ENCODE measurements around the gene TNIK. TPM values are rescaled to one million over a fixed set of nuclear protein-coding genes. Genes with fewer than 3 reads are reported as not detected.

TNIK gene
- polyA plus RNA-seq, 1 of the 3 experiments (the other 2 are of a cell fraction): 19.4 TPM

- no peak overlapping the region for H2AFZ ChIP-seq (ENCODE audit: low read depth)
- H3K36me3 ChIP-seq (replicated peaks in 1 of 2; ENCODE audit: control insufficient read depth in 1 of 2, insufficient read depth in 2 of 2, low read length in 1 of 2): no peaks in the 10 kb centered on the region
- no peak overlapping the region for H3K4me2 ChIP-seq
- ChIA-PET POLR2A (no interaction called here), CTCF (interaction anchor here (0.7 kb wide), 1 partner anchor 350 kb away, joined by 3 read pairs; no protein-coding TSS in a partner anchor)
- H3F3A ChIP-seq (replicated peaks; ENCODE audit: insufficient read depth): peaks cover 7% of the 10 kb centered on the region
- no peaks in the 10 kb centered on the region for H3K9me3 ChIP-seq
- peaks cover 34% of the 10 kb centered on the region for H3K79me2 ChIP-seq (ENCODE audit: insufficient read depth)
- H3K9me2 ChIP-seq: no peaks in the 10 kb centered on the region
- no peak overlapping the region for H3K9ac ChIP-seq
- H4K20me1 ChIP-seq (ENCODE audit: insufficient read depth): no peaks in the 10 kb centered on the region
- no peaks in the 10 kb centered on the region for H3K27me3 ChIP-seq (ENCODE audit: insufficient read depth)
- DNase-seq: no peak
- WGBS (ENCODE audit: low lambda C conversion rate): 97% methylated on average over 4 of the region's 4 CpGs
- no peak for TF ChIP-seq NFIC (IDR thresholded peaks at IDR 0.05; ENCODE audit: borderline replicate concordance)
- TF ChIP-seq SIN3A (IDR thresholded peaks at IDR 0.05; ENCODE audit: borderline replicate concordance, low read depth, low read length): no peak
- no peak overlapping the region for H3K4me3 ChIP-seq (ENCODE audit: low read depth in 2 of 2, low read length in 1 of 2)
- no peak overlapping the region for H3K27ac ChIP-seq (ENCODE audit: low read depth in 2 of 2, low read length in 1 of 2)
- peaks cover 0 to 8% of the 10 kb centered on the region in 2 experiments; a peak in 3 of 4 replicates for H3K4me1 ChIP-seq (ENCODE audit: control insufficient read depth in 1 of 2, insufficient read depth in 2 of 2, low read depth in 1 of 2, low read length in 1 of 2)
These were observed 144.3 kb downstream of the TNIK start for GRCh38 chr3:171315919-171316318.

- no peak overlapping the region for H3K9ac ChIP-seq
- no peak for DNase-seq
- H3K4me2 ChIP-seq: no peak overlapping the region
- no peak overlapping the region for H3K27ac ChIP-seq (ENCODE audit: low read depth in 2 of 2, low read length in 1 of 2)
- H3K36me3 ChIP-seq (replicated peaks in 1 of 2; ENCODE audit: control insufficient read depth in 1 of 2, insufficient read depth in 2 of 2, low read length in 1 of 2): no peaks in the 10 kb centered on the region
- WGBS (ENCODE audit: low lambda C conversion rate): 97% methylated on average over 2 of the region's 2 CpGs
- H3F3A ChIP-seq (replicated peaks; ENCODE audit: insufficient read depth): peaks cover 7% of the 10 kb centered on the region
- no peak overlapping the region for H2AFZ ChIP-seq (ENCODE audit: low read depth)
- H3K9me3 ChIP-seq: no peaks in the 10 kb centered on the region
- H3K4me1 ChIP-seq (ENCODE audit: control insufficient read depth in 1 of 2, insufficient read depth in 2 of 2, low read depth in 1 of 2, low read length in 1 of 2): peaks cover 4 to 6% of the 10 kb centered on the region in 2 experiments; a peak in 2 of 4 replicates
- H3K9me2 ChIP-seq: no peaks in the 10 kb centered on the region
- ChIA-PET CTCF (no interaction called here), POLR2A (no interaction called here)
- no peak overlapping the region for H3K4me3 ChIP-seq (ENCODE audit: low read depth in 2 of 2, low read length in 1 of 2)
- H3K27me3 ChIP-seq (ENCODE audit: insufficient read depth): no peaks in the 10 kb centered on the region
- H4K20me1 ChIP-seq (ENCODE audit: insufficient read depth): no peaks in the 10 kb centered on the region
- TF ChIP-seq JUND (IDR thresholded peaks at IDR 0.05) (no peak), TEAD4 (IDR thresholded peaks at IDR 0.05; ENCODE audit: borderline replicate concordance, insufficient read depth) (no peak), USF1 (IDR thresholded peaks at IDR 0.05; ENCODE audit: borderline replicate concordance, low read depth) (no peak), GABPA (IDR thresholded peaks at IDR 0.05; ENCODE audit: low read depth) (no peak), TAF1 (IDR thresholded peaks at IDR 0.05; ENCODE audit: borderline replicate concordance, low read depth, low read length) (no peak), NFIC (IDR thresholded peaks at IDR 0.05; ENCODE audit: borderline replicate concordance) (no peak), SMC3 (IDR thresholded peaks at IDR 0.05; ENCODE audit: low read depth, low read length) (no peak), NRF1 (IDR thresholded peaks at IDR 0.05; ENCODE audit: low read depth, low read length) (no peak), RXRA (IDR thresholded peaks at IDR 0.05; ENCODE audit: borderline replicate concordance, low read depth) (no peak)
- peaks cover 40% of the 10 kb centered on the region for H3K79me2 ChIP-seq (ENCODE audit: insufficient read depth)
These were observed 145.1 kb downstream of the TNIK start for GRCh38 chr3:171315101-171315500.

- H3K9me3 ChIP-seq: no peaks in the 10 kb centered on the region
- H3K36me3 ChIP-seq (replicated peaks in 1 of 2; ENCODE audit: control insufficient read depth in 1 of 2, insufficient read depth in 2 of 2, low read length in 1 of 2): no peaks in the 10 kb centered on the region
- no peaks in the 10 kb centered on the region for H3K27me3 ChIP-seq (ENCODE audit: insufficient read depth)
- no peak overlapping the region for H3K4me3 ChIP-seq (ENCODE audit: low read depth in 2 of 2, low read length in 1 of 2)
- DNase-seq: no peak
- no peaks in the 10 kb centered on the region for H4K20me1 ChIP-seq (ENCODE audit: insufficient read depth)
- ChIA-PET CTCF (no interaction called here), POLR2A (no interaction called here)
- TF ChIP-seq RXRA (IDR thresholded peaks at IDR 0.05; ENCODE audit: borderline replicate concordance, low read depth) (no peak), RFX5 (IDR thresholded peaks at IDR 0.05; ENCODE audit: low read length) (no peak), TEAD4 (IDR thresholded peaks at IDR 0.05; ENCODE audit: borderline replicate concordance, insufficient read depth) (no peak)
- H3K79me2 ChIP-seq (ENCODE audit: insufficient read depth): peaks cover 34% of the 10 kb centered on the region
- H3K27ac ChIP-seq (ENCODE audit: low read depth in 2 of 2, low read length in 1 of 2): no peak overlapping the region
- 96% methylated on average over 3 of the region's 3 CpGs for WGBS (ENCODE audit: low lambda C conversion rate)
- peaks cover 11% of the 10 kb centered on the region for H3F3A ChIP-seq (replicated peaks; ENCODE audit: insufficient read depth)
- H3K9ac ChIP-seq: no peak overlapping the region
- H3K4me2 ChIP-seq: no peak overlapping the region
- H2AFZ ChIP-seq (ENCODE audit: low read depth): no peak overlapping the region
- no peaks in the 10 kb centered on the region for H3K9me2 ChIP-seq
- H3K4me1 ChIP-seq (ENCODE audit: control insufficient read depth in 1 of 2, insufficient read depth in 2 of 2, low read depth in 1 of 2, low read length in 1 of 2): peaks cover 4 to 6% of the 10 kb centered on the region in 2 experiments; a peak in 2 of 4 replicates
These were observed 145.9 kb downstream of the TNIK start for GRCh38 chr3:171314341-171314740.
